Right ventricle myocardium inferior (tissue), 1 donor: ENCODE data around the gene SPTBN5. TPM values are rescaled to one million over a fixed set of nuclear protein-coding genes. Genes with fewer than 3 reads are reported as not detected.

Experiments
- ATAC-seq: fragments of 200-7000 bp; cut with Tn5 transposase; one replicate; pipeline ENCODE4 v1.9.1; 2020; ENCODE audit warnings: mild to moderate bottlenecking, moderate library complexity
- DNase-seq: peaks from one replicate; pipeline ENCODE4 v3.0.0; 2021; ENCODE audit errors: missing footprints
- intact Hi-C: fragments of 100-400 bp; cut with DNase I; formaldehyde crosslinking; loops from one replicate; pipeline ENCODE4 v1.11.0; 2022
- total RNA-seq: library from RNA; stranded (reverse); fragmentation: NEBNext Ultra II Directional; extraction: Animal tissue kit (Norgen Biotek cat#: 25700); gene quantifications from one replicate; pipeline ENCODE4 v1.2.1, GENCODE V29; 2021
- donor health status: DM: no; HTN: yes; CAD: no; lungs with severe emphysema.

SPTBN5 gene
- total RNA-seq, 1 donor from 2014 or later = 3.5 TPM

DNA sequence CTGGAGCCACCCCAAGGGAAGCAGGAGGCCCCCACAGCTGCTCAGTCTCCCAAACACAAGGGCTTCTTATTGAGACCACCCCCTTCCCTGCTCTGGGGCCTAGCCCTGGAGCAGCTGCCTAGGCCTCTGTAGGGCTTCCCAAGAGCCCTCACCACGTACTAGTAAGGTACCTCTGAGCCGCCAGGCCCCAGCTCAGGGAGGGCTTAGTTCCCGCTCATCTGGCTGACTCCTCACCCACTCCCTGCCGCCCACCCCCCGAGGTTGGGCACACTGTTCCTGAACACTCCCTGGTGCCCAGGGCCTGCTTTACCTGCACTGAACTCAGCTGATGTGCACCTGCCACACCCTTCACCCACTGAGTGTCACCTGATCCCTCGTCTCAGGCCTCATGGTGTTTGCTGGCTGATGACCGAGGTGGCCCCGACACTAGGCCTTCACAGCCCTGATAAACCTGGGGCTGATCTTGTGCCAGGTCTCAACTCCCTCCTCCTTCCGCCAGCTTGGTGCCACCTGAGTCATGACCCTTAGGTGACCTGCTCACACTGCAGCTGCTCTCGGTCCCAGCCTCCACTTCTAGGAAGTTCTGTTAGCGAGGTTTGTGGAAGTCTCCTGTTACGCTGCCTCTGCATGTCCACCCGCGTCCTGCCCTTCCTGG, 18.0 kb upstream of the SPTBN5 start:
- intact Hi-C loops = no loop called here
- no peak for ATAC-seq
- no peak for DNase-seq

GRCh38 chr15:41908736-41909461, 15.0 kb upstream of the SPTBN5 start:
- ATAC-seq (peak; percentile 15), DNase-seq (no peak)
- intact Hi-C loops = no loop called here

DNA sequence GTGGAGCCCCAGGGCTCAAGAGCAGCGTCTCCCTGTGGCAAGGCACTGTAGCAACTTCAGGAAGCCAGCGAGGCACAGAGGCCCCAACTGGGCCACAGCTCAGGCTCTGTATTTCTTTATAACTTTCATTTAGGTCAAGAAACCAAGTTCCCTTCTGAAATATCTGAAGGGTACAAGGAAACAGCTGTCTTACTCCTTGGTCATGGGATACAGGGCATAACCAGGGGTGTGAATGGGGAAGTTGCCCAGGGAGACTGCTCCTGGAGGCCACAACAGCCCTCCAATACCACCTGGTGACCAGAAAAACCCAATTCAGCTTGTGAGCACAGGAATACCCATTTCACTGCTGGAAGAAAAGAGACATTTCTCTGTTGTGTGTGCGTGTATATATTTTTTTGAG, 13.3 kb upstream of the SPTBN5 start:
- DNase-seq (no peak), ATAC-seq (no peak)
- intact Hi-C loops = no loop called here

DNA sequence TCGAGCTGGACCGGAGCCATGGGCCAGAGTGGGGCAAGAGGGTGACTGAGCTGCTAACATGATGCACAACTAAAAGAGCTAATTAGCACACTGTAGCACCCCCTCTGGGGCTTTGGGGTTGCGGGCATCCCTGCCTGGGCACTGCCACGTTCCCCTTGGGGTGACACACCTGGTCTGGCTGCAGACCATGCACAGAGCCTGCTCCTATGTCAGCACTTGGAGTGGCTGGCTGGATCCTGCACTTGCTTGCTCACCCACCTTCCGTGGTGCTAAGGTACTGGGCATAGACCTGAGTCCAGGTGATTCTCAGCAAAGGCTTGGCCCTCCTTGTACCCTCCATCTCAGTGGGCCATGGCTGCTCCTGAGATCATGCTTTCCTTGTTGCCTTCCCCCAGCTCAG, 12.8 kb upstream of the SPTBN5 start:
- DNase-seq (no peak), ATAC-seq (no peak)
- intact Hi-C loops = no loop called here

DNA sequence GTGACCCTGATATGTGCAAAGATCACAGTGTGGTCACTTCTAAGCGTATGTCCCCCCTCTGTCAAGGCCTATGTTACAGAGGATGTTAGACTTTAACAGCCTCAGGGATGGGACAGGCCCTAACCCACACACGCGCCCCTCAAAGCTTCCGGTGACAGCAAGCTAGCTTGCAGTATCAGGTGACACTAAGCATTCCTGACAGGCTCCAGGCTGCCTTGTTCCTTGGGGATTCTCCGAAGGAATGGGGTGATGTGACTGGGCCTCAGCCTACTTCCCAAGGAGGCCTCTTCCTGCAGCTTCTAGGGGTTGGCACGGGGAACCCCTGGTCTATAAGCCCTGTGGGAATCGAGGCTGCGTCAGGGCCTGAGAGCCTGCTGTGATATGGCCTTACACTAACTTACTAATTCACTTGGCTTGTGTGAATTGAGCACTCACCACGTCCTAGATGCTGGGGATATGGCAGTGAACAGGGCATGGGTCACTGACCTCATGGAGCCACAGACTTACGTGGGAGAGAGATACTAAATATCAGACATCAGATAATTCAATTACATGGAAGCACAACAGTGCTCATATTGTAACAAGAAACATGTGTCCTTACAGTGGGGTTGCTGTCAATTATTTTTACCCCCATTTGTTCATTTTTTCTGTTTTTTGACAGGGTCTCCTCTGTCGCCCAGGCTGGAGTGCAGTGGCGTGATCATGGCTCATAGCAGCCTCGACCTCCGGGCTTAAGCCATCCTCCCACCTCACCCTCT, 11.4 kb upstream of the SPTBN5 start:
- no peak for DNase-seq
- ATAC-seq = no peak
- intact Hi-C loops = no loop called here

GRCh38 chr15:41904541-41905005, 10.7 kb upstream of the SPTBN5 start:
- ATAC-seq (peak; percentile 67), DNase-seq (no peak)
- intact Hi-C loops = loop anchor here (1.0 kb wide), 2 partner anchors 24 to 130 kb away; partner anchors contain the start of gene MAPKBP1

GRCh38 chr15:41903782-41904181, 9.9 kb upstream of the SPTBN5 start:
- intact Hi-C loops = loop anchor here (1.0 kb wide), 2 partner anchors 25 to 129 kb away; partner anchors contain the start of gene MAPKBP1
- ATAC-seq (no peak), DNase-seq (no peak)

GRCh38 chr15:41901431-41901830, 7.6 kb upstream of the SPTBN5 start:
- intact Hi-C loops = no loop called here
- ATAC-seq (no peak), DNase-seq (no peak)

- ATAC-seq = no peak
- intact Hi-C loops = no loop called here
- DNase-seq = no peak
Measured at GRCh38 chr15:41900526-41901380, 6.9 kb upstream of the SPTBN5 start.

DNA sequence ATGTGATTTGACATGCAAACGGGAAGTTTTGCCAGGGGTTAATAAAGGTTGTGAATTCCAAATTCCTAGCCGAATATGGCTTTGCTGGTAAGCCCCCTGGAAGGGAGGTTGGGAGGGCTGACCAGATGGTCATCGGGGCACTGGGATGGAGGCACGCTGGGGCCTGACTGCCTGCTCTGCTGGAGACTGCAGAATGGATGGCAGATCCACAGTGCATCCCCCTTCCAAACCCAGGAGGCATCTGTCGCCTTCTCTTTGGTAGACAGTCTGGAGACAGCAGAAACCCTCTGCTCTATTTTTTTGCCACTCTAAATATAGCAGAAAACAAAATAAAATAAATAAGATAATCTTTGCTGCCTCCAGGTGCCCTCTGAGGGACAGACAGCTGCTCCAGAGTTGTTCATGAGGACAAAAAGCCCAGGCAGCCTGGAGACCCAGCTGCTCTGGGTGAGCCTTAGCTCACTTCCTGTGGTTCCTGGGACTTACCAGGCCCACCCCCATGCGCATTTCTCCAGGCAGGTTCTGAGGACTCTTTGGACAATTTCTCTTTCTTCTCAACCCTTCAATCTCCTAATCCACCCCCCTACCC, 6.1 kb upstream of the SPTBN5 start:
- DNase-seq (no peak), ATAC-seq (no peak)
- intact Hi-C loops = no loop called here

DNA sequence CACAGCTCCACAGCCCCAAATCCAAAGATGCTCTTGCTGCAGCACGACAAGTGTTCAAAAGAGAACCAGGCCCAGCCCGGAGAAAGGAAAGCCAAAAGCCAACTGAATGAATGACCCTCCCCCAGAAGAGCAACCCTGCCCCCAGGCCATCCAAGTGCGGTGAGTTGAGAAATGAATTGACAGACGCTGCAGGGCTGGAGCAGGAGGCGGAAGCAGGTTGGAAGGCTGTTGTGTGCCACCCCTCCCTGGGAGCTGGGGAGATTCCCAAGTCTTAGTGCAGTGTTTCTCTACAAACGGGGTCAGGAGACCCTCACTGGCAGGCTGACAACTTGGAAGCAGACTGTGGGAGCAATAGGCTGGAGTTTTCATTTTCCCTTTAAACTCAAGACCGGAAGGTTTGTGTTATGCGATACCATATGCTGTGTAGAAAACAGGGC, 3.5 kb upstream of the SPTBN5 start:
- ATAC-seq = no peak
- DNase-seq = no peak
- intact Hi-C loops = no loop called here

GRCh38 chr15:41896566-41896965, 2.7 kb upstream of the SPTBN5 start:
- ATAC-seq = no peak
- no peak for DNase-seq

DNA sequence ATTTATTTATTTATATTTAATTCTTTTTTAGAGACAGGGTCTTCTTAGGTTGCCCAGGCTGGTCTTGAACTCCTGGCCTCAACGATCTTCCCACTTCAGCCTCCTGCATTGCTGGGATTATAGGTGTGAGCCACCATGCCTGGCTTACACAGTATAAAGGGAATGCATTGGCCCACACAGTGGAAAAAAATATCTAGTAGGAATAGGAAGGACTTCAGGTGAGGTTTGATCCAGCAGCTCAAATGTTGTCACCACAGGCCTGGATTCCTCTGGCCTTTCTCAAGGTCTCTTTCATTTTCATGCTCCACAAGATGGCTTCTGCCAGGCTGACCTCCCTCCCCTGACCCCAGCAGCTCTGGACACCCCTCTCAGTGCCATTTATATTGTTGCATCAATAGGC, 2.1 kb upstream of the SPTBN5 start:
- DNase-seq = no peak
- no peak for ATAC-seq
- intact Hi-C loops = loop anchor here (2.0 kb wide), 1 partner anchor 67 kb away; the partner anchor contains the start of gene JMJD7

More at GRCh38 chr15:41896566-41896965, 2.7 kb upstream of the SPTBN5 start:
- intact Hi-C loops = no loop called here

DNA sequence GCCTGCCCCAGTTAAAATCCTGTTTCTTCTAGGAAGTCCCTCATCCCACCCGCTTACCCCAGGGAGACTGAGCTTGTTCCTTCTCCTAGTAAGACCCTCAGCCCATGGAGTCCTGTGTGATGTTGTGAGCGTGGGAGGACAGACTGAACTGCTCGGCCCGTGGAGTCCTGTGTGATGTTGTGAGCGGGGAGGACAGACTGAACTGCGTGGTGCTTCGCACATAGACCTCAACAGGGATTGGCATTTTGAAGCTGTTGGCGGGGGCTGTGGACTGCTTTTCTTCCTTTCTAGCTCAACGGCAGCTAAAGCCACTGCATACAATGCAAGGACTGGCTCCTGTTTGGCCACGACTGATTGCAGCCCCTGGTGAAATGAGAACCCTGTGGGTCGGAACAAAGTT, 1.6 kb upstream of the SPTBN5 start:
- no peak for DNase-seq
- intact Hi-C loops = loop anchor here (2.0 kb wide), 1 partner anchor 67 kb away; the partner anchor contains the start of gene JMJD7
- ATAC-seq = no peak

- ATAC-seq (peak; percentile 81), DNase-seq (peak; percentile 90)
- intact Hi-C loops = loop anchor here (2.0 kb wide), 1 partner anchor 66 kb away; the partner anchor contains the start of gene JMJD7
Measured at GRCh38 chr15:41894791-41895463, 1.1 kb upstream of the SPTBN5 start.

GRCh38 chr15:41894251-41894790, 468 bp upstream of the SPTBN5 start:
- intact Hi-C loops = loop anchor here (2.0 kb wide), 1 partner anchor 66 kb away; the partner anchor contains the start of gene JMJD7
- DNase-seq (no peak), ATAC-seq (peak; percentile 1)
